HK-2 (cell line): Measurements from ENCODE around the gene ABCA13.
A peak's percentile ranks its signal among the peaks of the same experiment; 100 is the strongest.
"Not testable (repeated sequence)": the region's sequence is repeated elsewhere in the genome, so short reads cannot be mapped to it uniquely, and the experiment has no call there.

Experiments used
- DNase-seq: peaks from one replicate; pipeline ENCODE4 v3.0.0-alpha.2; 2018; ENCODE audit not compliant: unreplicated experiment

ABCA13 gene

GRCh38 chr7:48171202-48171601 is at the start of gene ABCA13:
TSS of gene ABCA13 (plus strand) at chr7:48171458. CDS start at chr7:48171484, 26 bp downstream.
- DNase-seq: no peak

- no peak for DNase-seq
Observed at GRCh38 chr7:48126037-48126436, 45.2 kb upstream of the ABCA13 start.

- no peak for DNase-seq
Observed at GRCh38 chr7:48130658-48131108, 40.6 kb upstream of the ABCA13 start.

- no peak for DNase-seq
Observed at GRCh38 chr7:48132792-48133191, 38.5 kb upstream of the ABCA13 start.

GRCh38 chr7:48139459-48139858 is 31.8 kb upstream of the ABCA13 start:
- no peak for DNase-seq

GRCh38 chr7:48140001-48140681 is 31.1 kb upstream of the ABCA13 start:
- DNase-seq: no peak

GRCh38 chr7:48141521-48141920 is 29.7 kb upstream of the ABCA13 start:
- no peak for DNase-seq

GRCh38 chr7:48144291-48144768 is 26.9 kb upstream of the ABCA13 start:
- DNase-seq: no peak

- DNase-seq: no peak
Observed at GRCh38 chr7:48147078-48147591, 24.1 kb upstream of the ABCA13 start.

GRCh38 chr7:48147690-48148089 is 23.6 kb upstream of the ABCA13 start:
- DNase-seq: not testable (repeated sequence)

GRCh38 chr7:48148311-48148710 is 22.9 kb upstream of the ABCA13 start:
- DNase-seq: no peak

- no peak for DNase-seq
Observed at GRCh38 chr7:48149058-48149457, 22.2 kb upstream of the ABCA13 start.

GRCh38 chr7:48150086-48150485 is 21.2 kb upstream of the ABCA13 start:
- no peak for DNase-seq

GRCh38 chr7:48154792-48155413 is 16.4 kb upstream of the ABCA13 start:
- peak; percentile 35 for DNase-seq

- no peak for DNase-seq
Observed at GRCh38 chr7:48158404-48158803, 12.9 kb upstream of the ABCA13 start.

GRCh38 chr7:48161407-48162125 is 9.7 kb upstream of the ABCA13 start:
- no peak for DNase-seq

- DNase-seq: no peak
Observed at GRCh38 chr7:48165157-48165556, 6.1 kb upstream of the ABCA13 start.

- no peak for DNase-seq
Observed at GRCh38 chr7:48168159-48168558, 3.1 kb upstream of the ABCA13 start.

- DNase-seq: no peak
Observed at GRCh38 chr7:48170506-48170905, 752 bp upstream of the ABCA13 start.

GRCh38 chr7:48173313-48173712 is 2.1 kb downstream of the ABCA13 start:
- DNase-seq: no peak

GRCh38 chr7:48173756-48174382 is 2.6 kb downstream of the ABCA13 start:
- no peak for DNase-seq

GRCh38 chr7:48175019-48175418 is 3.8 kb downstream of the ABCA13 start:
- no peak for DNase-seq
